ENCODE results near the gene LY9.
A peak's percentile ranks its signal among the peaks of the same experiment; 100 is the strongest.

The LY9 gene

DNA sequence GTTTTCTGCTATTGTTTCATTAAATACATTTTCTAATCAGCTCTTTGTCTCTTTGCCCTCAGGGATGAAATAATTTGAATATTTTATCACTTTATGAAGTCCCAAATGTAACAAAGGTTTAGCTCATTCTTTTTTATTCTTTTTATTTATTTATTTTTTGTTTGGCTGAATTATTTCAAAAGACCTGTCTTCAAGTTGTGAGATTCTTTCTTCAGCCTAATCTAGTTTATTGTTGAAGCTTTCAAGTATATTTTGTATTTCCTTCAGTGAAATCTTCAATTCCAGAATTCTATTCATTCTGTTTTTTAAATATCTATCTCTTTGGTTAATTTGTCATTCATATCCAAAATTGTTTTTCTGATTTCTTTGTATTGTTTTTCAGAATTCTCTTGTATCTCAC lies 10.8 kb downstream of the LY9 start:
- no peak for DNase-seq

DNA sequence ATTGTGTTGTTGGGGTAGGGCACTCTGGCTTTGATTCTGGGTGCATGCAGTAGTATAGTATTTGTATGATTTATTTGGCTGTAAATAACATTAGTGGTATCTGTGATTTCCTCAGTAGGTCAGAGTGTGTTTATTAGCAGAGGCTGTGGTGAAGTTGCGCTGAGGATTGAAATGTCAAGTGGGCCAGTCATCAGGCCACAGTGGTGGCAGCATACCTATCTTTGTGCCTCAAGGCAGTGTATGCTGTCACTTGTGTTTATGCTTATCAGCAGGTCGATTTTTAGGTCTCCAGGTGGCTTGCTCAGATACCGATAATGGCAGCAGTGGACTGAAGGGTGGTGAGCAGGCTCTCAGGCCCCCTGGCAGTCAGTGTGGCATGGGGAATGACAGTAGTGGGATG lies 11.3 kb downstream of the LY9 start:
- no peak for DNase-seq

DNA sequence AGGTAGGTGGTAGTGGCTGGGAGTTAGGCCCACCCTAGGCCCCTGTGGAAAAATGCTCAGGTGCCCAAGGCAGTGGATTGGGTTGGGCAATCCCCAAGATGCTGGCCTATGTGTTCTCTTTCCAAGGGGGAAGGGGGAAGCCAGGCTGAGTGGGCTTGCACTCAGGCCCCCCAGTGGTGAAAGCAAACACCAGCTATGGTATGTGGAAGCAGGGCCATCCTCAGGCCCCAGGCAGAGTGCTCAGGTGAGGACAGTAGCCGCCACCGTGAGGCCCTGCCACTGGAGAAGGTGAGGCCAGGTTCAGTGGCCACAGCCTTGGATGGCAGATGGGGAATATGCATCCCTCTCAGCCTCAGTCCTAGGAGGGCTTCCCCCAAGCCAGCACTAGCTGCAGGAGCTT lies 11.8 kb downstream of the LY9 start:
- no peak for DNase-seq

DNA sequence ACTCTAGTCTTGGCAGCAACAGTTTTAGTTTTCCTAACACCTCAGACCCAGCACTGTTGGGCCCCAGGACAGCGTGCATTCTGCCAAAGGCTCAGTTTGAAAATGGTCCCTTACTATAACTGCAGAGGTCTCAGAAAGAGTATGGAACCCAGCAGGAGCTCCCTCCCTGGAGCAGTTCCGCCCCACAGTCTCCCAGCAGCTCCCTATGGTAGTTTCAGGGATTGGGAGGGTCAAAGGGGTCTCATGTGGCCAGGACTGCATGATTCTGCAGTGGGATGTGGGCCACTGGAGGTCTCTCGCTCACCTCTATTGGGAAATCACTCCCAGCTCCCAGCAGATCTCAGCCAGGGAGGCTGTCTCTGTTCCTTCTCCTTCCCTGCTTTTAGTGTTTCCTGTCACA lies 12.3 kb downstream of the LY9 start:
- no peak for DNase-seq

DNA sequence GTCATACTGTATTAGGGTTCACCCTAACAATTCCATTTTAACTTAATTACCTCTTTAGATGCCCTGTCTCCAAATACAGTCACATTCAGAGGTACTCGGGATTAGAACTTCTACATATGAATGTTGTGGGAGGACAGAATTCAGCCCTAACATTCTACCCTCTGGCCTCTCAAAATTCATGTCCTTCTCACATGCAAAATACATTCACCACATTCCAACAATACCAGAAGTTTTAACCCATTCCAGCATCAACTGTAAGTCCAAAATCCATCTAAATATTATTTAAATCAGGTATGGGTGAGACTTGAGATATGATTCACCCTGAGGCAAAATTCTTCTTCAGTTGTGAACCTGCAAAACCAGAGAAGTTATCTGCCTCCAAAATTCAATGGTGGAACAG lies 14.5 kb downstream of the LY9 start:
- DNase-seq: no peak

DNA sequence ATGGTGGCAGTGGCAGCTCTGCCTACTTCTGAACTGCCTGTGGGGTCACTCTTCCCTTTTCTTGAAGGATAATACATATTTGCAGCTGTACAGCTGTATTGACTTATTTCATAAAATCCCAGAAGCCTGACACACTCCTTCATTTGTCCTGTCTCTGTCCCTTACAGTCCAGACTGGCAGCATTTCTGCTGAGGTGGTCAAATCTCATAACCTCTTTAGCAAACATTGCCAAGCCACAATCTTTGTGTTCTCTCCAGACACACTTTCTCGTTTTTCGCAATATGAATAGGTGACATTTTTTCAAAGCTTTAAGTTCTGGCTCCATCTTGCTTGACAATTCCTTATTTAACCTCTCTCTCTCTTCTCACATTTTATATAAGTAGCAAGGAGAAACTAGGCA lies 15.2 kb downstream of the LY9 start:
- DNase-seq: no peak

DNA sequence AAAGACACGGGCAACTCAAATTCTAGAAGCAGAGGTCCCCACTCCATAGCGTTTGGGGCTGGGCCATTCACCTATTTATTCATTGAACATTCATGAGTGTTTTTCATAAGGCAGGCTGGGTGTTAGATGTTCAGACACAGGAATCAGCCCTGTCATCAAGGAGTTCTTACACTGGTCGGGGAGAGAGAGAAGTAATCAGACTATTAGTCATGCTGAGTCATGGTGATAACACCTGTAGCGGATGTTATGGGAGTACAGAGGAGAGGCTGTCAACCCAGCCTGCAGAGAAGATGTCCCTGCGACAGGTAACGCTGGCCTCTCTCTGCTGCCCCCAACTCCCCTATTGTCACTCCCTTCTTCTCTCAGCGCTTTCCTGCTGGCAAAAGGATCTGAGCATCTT lies 17.2 kb downstream of the LY9 start:
- no peak for DNase-seq

DNA sequence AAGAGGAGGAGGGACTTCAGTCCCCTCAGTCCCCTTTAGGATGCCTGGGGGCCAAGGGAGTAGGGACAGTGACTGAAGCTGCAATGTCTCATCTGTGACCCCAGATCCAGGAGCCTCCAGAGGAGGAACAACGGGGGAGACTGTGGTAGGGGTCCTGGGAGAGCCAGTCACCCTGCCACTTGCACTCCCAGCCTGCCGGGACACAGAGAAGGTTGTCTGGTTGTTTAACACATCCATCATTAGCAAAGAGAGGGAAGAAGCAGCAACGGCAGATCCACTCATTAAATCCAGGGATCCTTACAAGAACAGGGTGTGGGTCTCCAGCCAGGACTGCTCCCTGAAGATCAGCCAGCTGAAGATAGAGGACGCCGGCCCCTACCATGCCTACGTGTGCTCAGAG lies 18.3 kb downstream of the LY9 start:
- no peak for DNase-seq

DNA sequence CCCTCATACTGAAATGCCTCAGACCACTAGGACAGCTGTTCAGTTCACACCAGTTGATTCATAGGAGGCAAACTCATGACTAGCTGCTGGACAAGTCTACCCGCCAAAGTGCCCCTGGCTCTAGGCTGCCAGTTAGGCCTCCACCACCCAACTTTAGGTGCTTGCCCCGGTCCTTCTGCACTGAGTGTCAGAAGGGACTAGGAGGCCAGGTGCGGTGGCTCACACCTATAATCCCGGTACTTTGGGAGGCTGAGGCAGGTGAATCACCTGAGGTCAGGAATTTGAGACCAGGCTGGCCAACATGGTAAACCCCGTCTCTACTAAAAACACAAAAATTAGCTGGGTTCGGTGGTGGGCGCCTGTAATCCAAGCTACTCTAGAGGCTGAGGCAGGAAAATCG lies 18.9 kb downstream of the LY9 start:
- DNase-seq: no peak

DNA sequence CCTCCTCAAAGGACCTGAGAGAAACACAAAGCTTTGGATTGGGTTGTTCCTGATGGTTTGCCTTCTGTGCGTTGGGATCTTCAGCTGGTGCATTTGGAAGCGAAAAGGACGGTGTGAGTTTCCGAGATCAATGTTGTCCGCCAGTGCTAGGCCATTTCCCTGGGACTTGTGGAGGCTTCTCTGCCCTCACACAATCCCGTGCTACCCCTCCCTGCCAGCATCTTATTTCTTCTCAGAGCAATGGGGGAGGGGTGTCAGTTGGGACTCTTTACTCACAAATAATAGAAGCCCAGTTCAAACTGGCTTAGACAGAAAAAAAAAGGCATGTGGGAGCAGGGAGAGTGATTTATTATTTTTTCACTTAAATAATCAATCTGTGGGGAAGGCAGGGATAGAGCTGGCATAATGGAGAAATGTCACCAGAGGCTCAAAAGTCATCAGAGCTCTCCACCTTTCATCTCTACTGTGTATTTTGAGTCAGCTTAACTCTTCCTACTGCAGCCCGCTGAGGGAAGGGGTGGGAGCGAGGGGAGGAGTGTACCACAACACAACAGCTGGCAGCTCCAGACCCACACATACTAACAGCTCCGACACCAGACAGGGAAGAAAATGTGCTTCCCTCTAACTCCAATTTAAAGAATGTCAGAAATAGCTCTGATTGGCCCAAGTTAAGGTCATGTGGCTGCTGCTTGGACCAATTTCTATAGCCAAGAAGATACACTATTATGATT lies 22.4 kb downstream of the LY9 start:
- no peak for DNase-seq

DNA sequence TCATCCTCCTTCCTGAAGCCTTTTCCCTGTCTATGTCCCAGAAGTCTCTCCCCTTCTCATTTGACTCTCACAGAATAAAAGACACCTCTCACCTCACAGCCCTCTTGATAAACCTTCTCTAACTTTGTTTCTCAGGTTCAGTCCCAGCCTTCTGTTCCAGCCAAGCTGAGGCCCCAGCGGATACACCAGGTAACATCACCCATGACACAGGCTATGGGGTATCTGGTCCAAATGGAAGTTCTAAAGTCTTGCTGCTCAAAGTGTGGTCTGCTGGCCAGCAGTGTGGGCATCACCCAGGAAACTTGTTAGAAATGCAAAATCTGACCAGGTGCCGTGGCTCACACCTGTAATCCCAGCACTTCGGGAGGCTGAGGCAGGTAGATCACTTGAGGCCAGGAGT lies 23.2 kb downstream of the LY9 start:
- DNase-seq: no peak

DNA sequence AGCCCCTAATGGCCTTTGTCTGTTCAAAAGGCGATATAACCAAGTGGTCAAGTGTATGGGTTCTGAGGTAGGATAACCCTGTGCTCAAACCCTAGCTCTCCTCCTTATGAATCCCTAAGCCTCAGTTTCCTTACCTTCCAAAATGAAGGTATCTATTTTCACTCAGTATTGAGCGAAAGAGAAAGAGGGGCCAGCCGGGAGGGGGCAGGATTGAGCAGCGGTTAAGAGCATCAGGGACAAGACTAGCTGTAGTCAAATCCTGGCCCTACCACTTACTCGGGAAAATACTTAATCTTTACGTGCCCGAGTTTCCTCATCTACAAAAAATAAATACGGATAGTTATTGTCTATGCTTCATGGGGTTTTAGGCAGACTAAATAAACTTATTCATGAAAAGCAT lies 25.7 kb downstream of the LY9 start:
- DNase-seq: no peak

DNA sequence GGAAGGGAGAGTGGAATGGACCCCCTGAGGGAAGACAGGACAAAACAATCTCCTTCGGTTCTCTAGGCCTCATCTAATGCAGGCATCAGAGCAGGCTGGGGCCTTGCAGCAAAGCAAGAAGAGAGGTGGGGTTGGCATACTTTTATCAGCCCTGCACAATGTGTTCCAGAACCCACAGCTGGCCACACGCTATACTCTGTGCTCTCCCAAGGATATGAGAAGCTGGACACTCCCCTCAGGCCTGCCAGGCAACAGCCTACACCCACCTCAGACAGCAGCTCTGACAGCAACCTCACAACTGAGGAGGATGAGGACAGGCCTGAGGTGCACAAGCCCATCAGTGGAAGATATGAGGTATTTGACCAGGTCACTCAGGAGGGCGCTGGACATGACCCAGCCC lies 27.3 kb downstream of the LY9 start:
- no peak for DNase-seq

DNA sequence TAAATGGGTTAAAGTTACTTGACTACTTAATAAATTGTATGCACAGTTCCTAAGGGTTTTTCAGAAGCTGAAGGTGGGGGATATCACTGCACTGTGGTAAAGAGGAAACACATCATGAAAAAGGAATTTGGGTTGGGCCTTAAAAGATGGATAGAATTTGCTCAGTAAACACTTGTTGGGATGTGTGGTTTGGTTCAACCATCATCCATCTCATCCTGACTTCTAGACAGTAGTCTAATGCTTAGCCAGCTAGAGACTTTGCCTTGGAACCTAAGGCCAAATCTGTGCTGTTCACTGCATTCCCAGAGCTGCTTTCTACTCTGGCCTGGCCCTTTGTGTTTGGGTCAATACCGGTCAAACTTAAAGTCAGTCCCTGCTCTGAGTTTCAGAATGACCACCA lies 30.6 kb downstream of the LY9 start:
- no peak for DNase-seq

DNA sequence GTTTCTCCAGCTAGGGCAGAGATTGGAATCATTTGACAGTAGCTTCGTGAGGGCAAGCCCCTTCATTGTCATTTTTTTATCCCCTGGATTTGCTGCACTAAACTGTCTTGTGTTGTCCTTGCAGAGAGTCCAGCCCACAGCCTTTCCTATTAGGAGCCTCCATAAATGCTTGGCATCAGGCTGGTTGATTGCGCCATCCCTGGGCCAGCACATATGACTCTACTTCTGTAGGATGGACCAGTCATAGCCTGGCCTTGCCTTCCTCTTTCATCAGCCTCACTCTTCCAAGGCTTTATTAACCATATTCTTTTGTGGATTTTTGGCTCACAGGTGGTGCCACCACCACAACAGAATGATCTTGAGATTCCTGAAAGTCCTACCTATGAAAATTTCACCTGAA lies 31.4 kb downstream of the LY9 start:
- DNase-seq: no peak

DNA sequence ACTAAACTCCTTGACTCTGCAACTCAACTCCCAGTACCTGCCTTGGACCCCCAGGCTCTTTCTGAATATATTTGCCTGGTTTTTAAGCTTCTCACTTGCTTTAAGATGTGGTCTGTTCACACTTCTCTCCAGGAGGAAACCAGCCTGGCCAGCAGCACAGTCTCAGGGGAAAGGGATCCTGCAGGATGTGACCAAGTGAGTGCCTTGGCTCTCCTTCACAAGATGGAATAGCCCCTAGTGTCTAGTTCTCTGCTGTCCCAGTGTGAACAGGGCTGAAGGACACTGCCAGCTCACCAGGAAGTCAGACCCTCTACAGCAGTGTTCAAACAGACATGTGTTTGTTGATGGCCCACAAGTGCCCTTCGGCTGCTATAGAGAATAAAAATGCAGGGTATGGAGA lies 33.8 kb downstream of the LY9 start:
- peak; percentile 88 for DNase-seq

DNA sequence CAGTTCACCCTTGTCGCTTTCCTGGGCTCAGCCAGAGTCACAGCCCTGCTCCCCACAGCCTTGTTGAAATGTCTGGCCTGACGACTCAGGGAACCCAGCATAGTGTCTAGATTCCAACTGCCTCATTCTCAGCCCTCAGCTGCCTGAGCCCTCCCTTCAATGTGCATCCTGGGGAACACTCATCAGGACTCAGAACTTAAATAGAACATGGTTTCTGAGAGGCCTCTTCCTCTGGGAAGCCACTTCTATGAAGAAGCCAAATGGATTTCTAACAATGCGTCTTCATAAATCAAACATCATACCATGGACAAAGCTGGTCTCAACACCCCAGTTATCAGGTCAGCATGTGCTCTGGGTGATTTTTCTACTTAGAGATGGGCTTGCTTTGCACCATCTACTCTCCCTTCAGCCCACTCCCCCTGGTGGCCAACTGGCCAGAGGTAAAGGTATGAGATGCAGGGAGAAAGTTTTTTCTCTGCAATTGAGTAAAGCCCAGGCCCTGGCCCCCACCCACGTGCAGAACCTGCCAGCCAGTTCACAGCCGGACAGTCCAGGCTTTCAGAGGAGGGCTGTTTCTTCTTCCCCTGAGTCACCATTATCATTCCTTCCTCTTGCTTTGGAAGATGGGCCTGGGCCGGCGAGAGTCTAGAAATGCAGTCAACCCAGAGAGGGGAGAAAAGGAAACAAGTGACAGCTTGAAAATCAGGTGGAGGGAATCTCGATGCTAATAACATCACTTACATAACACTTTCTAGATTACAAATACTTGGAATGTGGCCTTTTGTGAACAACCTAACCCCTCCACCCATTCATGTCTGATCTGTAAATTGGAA lies 34.6 kb downstream of the LY9 start:
- DNase-seq: peak; percentile 88

DNA sequence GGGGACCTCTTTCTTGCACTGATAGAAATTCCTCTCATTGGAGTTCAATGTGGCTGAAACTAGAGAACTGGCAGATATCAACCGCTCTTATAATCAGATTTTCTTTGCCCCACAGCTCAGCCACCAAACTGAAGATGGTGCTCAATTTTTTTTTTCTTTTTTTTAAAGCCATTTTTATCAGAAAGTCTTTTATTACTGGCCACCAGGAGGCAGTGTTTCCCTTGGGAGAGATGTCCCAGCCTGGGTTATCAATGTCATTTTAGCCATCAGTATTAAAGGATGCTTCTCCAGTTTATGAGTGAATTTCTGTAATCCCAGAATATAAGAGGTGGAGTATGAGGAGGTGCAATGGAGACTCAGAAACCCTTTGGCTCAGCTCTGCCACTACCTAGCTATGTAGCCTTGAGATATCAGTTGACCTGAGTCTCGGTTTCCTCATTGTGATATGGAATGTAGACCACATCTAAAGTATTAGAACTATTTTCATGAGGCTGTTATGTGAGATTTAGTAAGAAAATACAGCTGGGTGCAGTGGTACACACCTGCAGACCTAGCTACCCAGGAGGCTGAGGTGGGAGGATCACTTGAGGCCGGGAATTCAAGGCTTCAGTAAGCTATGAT lies 39.1 kb downstream of the LY9 start:
- DNase-seq: peak; percentile 8

DNA sequence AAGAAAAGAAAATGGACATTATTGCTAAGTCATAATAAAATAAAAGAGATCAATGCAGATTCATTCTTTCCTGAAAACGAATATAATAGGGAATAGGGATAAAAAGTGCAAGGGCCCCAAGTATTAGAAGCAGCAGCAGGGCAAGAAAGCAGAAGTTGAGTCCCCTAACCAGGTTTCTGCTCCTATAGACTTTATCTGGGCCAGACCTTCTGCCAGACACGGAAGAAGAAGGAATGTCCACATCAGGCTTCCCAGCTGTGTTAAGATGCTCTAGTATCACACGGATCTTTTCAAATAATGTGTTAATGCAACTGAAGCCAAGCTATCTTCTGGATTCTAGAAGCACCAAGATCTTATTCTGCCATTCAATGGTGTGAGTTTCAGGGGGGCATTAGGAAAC lies 39.8 kb downstream of the LY9 start:
- no peak for DNase-seq

DNA sequence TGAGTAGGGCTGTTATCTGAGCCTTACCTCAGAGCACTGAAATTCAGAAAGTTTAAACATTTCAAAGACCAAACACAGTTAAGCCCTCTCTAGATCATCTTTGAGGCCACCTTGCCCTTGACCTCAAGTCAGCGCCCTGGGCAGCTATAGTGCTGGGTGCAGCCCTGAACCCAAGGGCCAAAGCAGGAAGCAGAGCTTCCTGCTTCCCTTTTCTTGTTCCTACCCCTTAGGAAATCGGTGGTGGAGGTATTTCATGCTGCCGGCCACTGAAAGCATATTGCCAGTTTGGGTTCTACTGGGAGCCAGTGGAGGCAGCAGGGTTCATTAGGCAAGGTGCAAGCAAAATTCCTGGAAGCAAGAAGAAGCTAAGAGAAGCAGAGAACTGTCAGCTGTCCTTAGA lies 40.6 kb downstream of the LY9 start:
- no peak for DNase-seq

DNA sequence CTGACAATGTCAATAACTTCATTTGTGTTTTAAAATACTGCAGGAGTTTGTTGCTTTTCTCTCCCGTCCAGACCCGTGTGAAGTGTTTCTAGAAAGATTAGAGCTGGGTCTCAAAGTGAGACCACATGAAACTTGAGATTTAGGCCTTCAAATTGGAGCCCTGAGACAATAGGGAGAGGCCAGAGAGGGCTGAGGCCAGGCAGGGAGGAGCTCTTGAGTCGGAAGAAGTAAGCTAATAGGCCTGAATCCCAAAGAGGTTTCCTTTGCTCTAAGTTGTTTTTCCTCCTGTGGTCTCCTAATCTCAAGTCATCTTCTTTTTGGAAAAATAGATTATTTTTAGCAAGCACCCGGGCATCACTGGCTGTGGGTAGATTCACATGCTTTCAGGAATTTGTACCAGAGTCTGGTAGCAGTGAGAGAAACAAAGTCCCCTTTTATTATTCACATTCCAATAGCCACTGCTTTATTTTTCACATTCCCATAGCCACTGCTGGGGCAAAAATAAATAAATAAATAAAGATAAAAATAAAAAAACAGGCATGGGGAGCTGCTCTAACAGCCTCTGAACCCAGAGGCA lies 41.1 kb downstream of the LY9 start:
- no peak for DNase-seq

DNA sequence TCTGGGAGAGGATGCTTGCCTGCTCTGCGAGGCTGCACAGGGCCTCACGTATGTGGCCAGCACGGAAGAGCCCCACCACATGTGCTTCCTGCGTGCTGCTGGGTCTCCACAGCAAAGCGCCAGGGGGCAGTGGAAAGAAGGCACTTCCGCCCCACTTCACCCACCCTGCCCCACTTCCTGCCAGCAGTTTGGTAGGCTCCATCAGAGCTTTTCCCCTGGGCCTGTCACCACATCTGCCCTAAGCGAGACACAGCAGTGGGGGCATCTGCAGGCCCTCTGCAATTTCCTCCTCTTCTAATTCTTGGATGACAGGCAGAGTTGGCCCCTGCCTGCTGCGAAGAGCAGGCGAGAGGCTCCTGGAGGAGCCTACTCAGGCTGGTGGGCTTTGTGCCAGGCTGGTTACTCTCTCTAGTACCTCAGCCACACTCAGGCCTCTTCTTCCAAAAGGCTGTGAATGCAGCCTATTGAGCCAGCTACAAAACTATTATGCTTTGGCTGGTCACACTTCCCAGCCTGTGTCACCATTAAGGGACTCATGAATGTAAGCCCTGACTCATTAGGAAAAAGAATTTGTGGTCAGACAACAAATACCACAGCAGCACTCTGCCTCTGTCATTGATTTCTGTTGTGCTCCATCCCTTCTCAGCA lies 41.7 kb downstream of the LY9 start:
- no peak for DNase-seq

DNA sequence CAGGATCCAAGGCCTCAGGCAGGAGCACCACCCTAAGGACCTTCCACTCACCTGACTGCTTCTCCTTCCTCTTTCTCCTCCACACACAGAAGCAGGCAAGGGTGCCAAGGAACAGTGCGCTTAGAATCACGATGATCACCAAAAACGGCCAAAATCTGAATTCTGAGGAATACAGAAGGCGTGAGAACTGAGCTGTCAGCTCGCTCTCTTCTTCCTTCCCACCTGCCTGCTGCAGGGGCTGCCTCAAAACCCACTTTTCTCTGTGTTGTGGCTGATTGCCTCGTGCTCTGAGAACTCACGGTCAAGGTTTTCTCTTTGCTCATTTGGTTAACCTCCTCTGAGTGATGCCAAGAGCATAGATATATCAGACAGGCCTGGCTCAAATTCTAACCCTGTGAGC lies 42.9 kb downstream of the LY9 start:
- no peak for DNase-seq

Measured in NCI-H345 (cell line).